GM23338 (cell line): ENCODE data around the gene TTLL5. TPM values are rescaled to one million over a fixed set of nuclear protein-coding genes. Genes with fewer than 3 reads are reported as not detected.

Experiments used
- ATAC-seq: fragments of 200-7000 bp; cut with Tn5 transposase; 3 replicates; pipeline ENCODE4 v1.9.1; 2020
- DNase-seq: peaks from one replicate; pipeline ENCODE4 v3.0.0-alpha.2; 2015; ENCODE audit warnings: low spot score
- H2AFZ ChIP-seq: fragments of 200-600 bp; sonication (generic); 2 replicates; pipeline ENCODE4 v1.8.0; 2016; ENCODE audit warnings: antibody characterized with exemption, mild to moderate bottlenecking, moderate library complexity
- H3F3A ChIP-seq: fragments of 200-600 bp; sonication (generic); replicated peaks from 2 replicates; pipeline ENCODE4 v1.8.0; 2017; ENCODE audit warnings: antibody characterized with exemption, mixed run types, low read depth
- H3K27ac ChIP-seq: fragments of 200-600 bp; sonication (generic); 2 replicates; pipeline ENCODE4 v1.6.1; 2016; ENCODE audit warnings: low read depth
- H3K27me3 ChIP-seq: fragments of 200-600 bp; sonication (generic); 2 replicates; pipeline ENCODE4 v1.8.0; 2016; ENCODE audit warnings: mild to moderate bottlenecking, mixed run types, moderate library complexity; ENCODE audit not compliant: insufficient read depth
- H3K36me3 ChIP-seq: fragments of 200-600 bp; sonication (generic); 2 replicates; pipeline ENCODE4 v1.8.0; 2016; ENCODE audit warnings: mild to moderate bottlenecking; ENCODE audit not compliant: insufficient read depth
- H3K4me1 ChIP-seq: fragments of 200-600 bp; sonication (generic); 2 replicates; pipeline ENCODE4 v1.8.0; 2016; ENCODE audit warnings: mild to moderate bottlenecking, moderate library complexity; ENCODE audit not compliant: insufficient read depth
- H3K4me2 ChIP-seq: fragments of 200-600 bp; sonication (generic); 2 replicates; pipeline ENCODE4 v1.7.1; 2017; ENCODE audit warnings: mixed run types
- H3K4me3 ChIP-seq: fragments of 200-600 bp; sonication (generic); 2 replicates; pipeline ENCODE4 v1.6.1; 2016; ENCODE audit warnings: mixed run types
- H3K79me2 ChIP-seq: fragments of 200-600 bp; sonication (generic); replicated peaks from 2 replicates; pipeline ENCODE4 v1.8.0; 2017; ENCODE audit warnings: mild to moderate bottlenecking; ENCODE audit not compliant: insufficient read depth
- H3K9me2 ChIP-seq: fragments of 200-600 bp; sonication (generic); 2 replicates; pipeline ENCODE4 v1.8.0; 2017; ENCODE audit not compliant: insufficient read depth
- H4K20me1 ChIP-seq: fragments of 200-600 bp; sonication (generic); replicated peaks from 2 replicates; pipeline ENCODE4 v1.8.0; 2017; ENCODE audit warnings: mild to moderate bottlenecking; ENCODE audit not compliant: insufficient read depth
- H3K27ac Mint-ChIP-seq: 2 replicates; pipeline ENCODE4 v1.8.0; 2020; ENCODE audit warnings: inconsistent platforms, mild to moderate bottlenecking, moderate library complexity, mixed read lengths
- H3K27me3 Mint-ChIP-seq: 3 replicates; pipeline ENCODE4 v1.8.0; 2022; ENCODE audit warnings: low read depth, mild to moderate bottlenecking, moderate library complexity, mixed read lengths, inconsistent platforms; ENCODE audit not compliant: insufficient read depth, poor library complexity
- H3K36me3 Mint-ChIP-seq: 3 replicates; pipeline ENCODE4 v1.8.0; 2021; ENCODE audit warnings: low read depth, mild to moderate bottlenecking, inconsistent platforms, moderate library complexity, mixed read lengths
- H3K4me1 Mint-ChIP-seq: 3 replicates; pipeline ENCODE4 v1.8.0; 2020; ENCODE audit warnings: mild to moderate bottlenecking, inconsistent platforms, mixed read lengths
- H3K4me3 Mint-ChIP-seq: 3 replicates; pipeline ENCODE4 v1.8.0; 2021; ENCODE audit warnings: moderate library complexity, mild to moderate bottlenecking, inconsistent platforms, mixed read lengths
- H3K9me3 Mint-ChIP-seq: 3 replicates; pipeline ENCODE4 v1.8.0; 2020; ENCODE audit warnings: moderate library complexity, mild to moderate bottlenecking, inconsistent platforms, mixed read lengths
- EZH2phosphoT487 ChIP-seq: fragments of 200-600 bp; sonication (generic); IDR thresholded peaks from one replicate; pipeline ENCODE4 v1.8.1; 2018; ENCODE audit warnings: antibody characterized with exemption; ENCODE audit not compliant: unreplicated experiment
- JUNB ChIP-seq: IDR thresholded peaks from one replicate; pipeline ENCODE4 v1.6.1; 2016; ENCODE audit warnings: antibody characterized with exemption; ENCODE audit not compliant: unreplicated experiment
- NANOG ChIP-seq: IDR thresholded peaks from 2 replicates; pipeline ENCODE4 v1.6.1; 2016; ENCODE audit warnings: antibody characterized with exemption, borderline replicate concordance
- POLR2AphosphoS5 ChIP-seq: IDR thresholded peaks from 2 replicates; pipeline ENCODE4 v1.6.1; 2016; ENCODE audit warnings: antibody characterized with exemption, low read depth
- REST ChIP-seq: IDR thresholded peaks from one replicate; pipeline ENCODE4 v1.6.1; 2018; ENCODE audit warnings: antibody characterized with exemption; ENCODE audit not compliant: unreplicated experiment
- STAT1 ChIP-seq: IDR thresholded peaks from one replicate; pipeline ENCODE4 v1.6.1; 2016; ENCODE audit warnings: antibody characterized with exemption; ENCODE audit not compliant: unreplicated experiment
- ZNF114 ChIP-seq: fragments of 250-450 bp; sonication (Bioruptor Pico); IDR thresholded peaks from 2 replicates; pipeline ENCODE4 v1.5.0; 2020; ENCODE audit warnings: mild to moderate bottlenecking, moderate library complexity
- ZNF331 ChIP-seq: fragments of 250-450 bp; sonication (Bioruptor Pico); IDR thresholded peaks from 2 replicates; pipeline ENCODE4 v1.5.0; 2020; ENCODE audit warnings: low read depth, mild to moderate bottlenecking, moderate library complexity
- polyA plus RNA-seq: library from polyadenylated mRNA; unstranded; fragments of >200 nt; fragmentation: Nextera tagmentation; extraction: Ambion mirVana; gene quantifications from 2 replicates; pipeline ENCODE4 v1.2.1, GENCODE V29; 2016
- total RNA-seq: library from RNA; depleted of rRNA; stranded (reverse); fragments of >200 nt; shearing (Covaris generic); gene quantifications from 2 replicates; pipeline ENCODE4 v1.2.3, GENCODE V29; 2014
- TF ChIP-seq, protein P1 (sequence below), 2 experiments: fragments of 200-600 bp in 1 of 2; sonication (generic) in 1 of 2; conservative IDR thresholded peaks; 2 replicates each; pipeline versions ENCODE4 v1.5.1 to v1.6.1; 2016 to 2017; ENCODE audit warnings: antibody characterized with exemption in 2 of 2, low read depth in 2 of 2, mild to moderate bottlenecking in 2 of 2, moderate library complexity in 1 of 2

Gene TTLL5
- total and polyA plus RNA-seq, 2 experiments from 2014 or later, result 33.5 to 35.4 TPM

GRCh38 chr14:75905147-75905904 lies 244.3 kb downstream of the TTLL5 start (continued):
- TF ChIP-seq REST, result no peak
- no peak for TF ChIP-seq EZH2phosphoT487
- TF ChIP-seq, protein P1, sequence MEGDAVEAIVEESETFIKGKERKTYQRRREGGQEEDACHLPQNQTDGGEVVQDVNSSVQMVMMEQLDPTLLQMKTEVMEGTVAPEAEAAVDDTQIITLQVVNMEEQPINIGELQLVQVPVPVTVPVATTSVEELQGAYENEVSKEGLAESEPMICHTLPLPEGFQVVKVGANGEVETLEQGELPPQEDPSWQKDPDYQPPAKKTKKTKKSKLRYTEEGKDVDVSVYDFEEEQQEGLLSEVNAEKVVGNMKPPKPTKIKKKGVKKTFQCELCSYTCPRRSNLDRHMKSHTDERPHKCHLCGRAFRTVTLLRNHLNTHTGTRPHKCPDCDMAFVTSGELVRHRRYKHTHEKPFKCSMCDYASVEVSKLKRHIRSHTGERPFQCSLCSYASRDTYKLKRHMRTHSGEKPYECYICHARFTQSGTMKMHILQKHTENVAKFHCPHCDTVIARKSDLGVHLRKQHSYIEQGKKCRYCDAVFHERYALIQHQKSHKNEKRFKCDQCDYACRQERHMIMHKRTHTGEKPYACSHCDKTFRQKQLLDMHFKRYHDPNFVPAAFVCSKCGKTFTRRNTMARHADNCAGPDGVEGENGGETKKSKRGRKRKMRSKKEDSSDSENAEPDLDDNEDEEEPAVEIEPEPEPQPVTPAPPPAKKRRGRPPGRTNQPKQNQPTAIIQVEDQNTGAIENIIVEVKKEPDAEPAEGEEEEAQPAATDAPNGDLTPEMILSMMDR (conservative IDR thresholded peaks at IDR 0.05; ENCODE audit: low read depth in 2 of 2), result no peak
- TF ChIP-seq NANOG, result no peak
- TF ChIP-seq JUNB, result no peak
- TF ChIP-seq ZNF114 (CRISPR knock-in tag), result no peak
- TF ChIP-seq STAT1, result no peak
- no peak for TF ChIP-seq POLR2AphosphoS5

- Histone ChIP-seq H3K27me3 (no peaks in the 10 kb centered on the region), H3K9me2 (no peaks in the 10 kb centered on the region), H3K27ac (no peak overlapping the region), H3K4me1 (peaks cover 15% of the 10 kb centered on the region), H4K20me1 (no peaks in the 10 kb centered on the region), H2AFZ (no peak overlapping the region), H3K4me3 (no peak overlapping the region), H3K36me3 (no peaks in the 10 kb centered on the region), H3F3A (no peaks in the 10 kb centered on the region), H3K79me2 (no peaks in the 10 kb centered on the region), H3K4me2 (no peak overlapping the region)
- H3K27ac Mint-ChIP-seq, result no peak overlapping the region
- H3K4me1 Mint-ChIP-seq, result peaks cover 14% of the 10 kb centered on the region; the same call in 2 of the 3 replicates
- H3K27me3 Mint-ChIP-seq, result no peaks in the 10 kb centered on the region
- H3K9me3 Mint-ChIP-seq, result no peaks in the 10 kb centered on the region
- DNase-seq (no peak), ATAC-seq (no peak)
- no peak overlapping the region for H3K4me3 Mint-ChIP-seq
- H3K36me3 Mint-ChIP-seq, result no peaks in the 10 kb centered on the region
- TF ChIP-seq REST, result no peak
- no peak for TF ChIP-seq NANOG
- TF ChIP-seq EZH2phosphoT487, result no peak
- no peak for TF ChIP-seq STAT1
- TF ChIP-seq ZNF331 (CRISPR knock-in tag), result no peak
Measured at GRCh38 chr14:75906228-75906627, 245.2 kb downstream of the TTLL5 start.
